Mucosa of descending colon (tissue), 3 donors: ENCODE measurements around the gene COA3. TPM values are rescaled to one million over a fixed set of nuclear protein-coding genes. Genes with fewer than 3 reads are reported as not detected.

Source experiments
- ATAC-seq: fragments of 200-7000 bp; cut with Tn5 transposase; one replicate; pipeline ENCODE4 v1.9.1; 2020; ENCODE audit warnings: mild to moderate bottlenecking, moderate library complexity
- DNase-seq, 3 donors: peaks; one replicate each; pipeline ENCODE4 v3.0.0-alpha.2; 2020
- H3K36me3 ChIP-seq: fragments of 200-600 bp; one replicate; pipeline ENCODE4 v1.8.0; 2021; ENCODE audit warnings: low read depth, mild to moderate bottlenecking
- H3K4me1 ChIP-seq: fragments of 200-600 bp; one replicate; pipeline ENCODE4 v1.8.0; 2021; ENCODE audit warnings: low read depth, mild to moderate bottlenecking
- H3K4me3 ChIP-seq: fragments of 200-600 bp; one replicate; pipeline ENCODE4 v1.8.0; 2021; ENCODE audit warnings: mild to moderate bottlenecking
- H3K9me3 ChIP-seq: fragments of 200-600 bp; one replicate; pipeline ENCODE4 v1.8.0; 2021; ENCODE audit warnings: mild to moderate bottlenecking
- CTCF ChIP-seq: fragments of 200-600 bp; IDR thresholded peaks from one replicate; pipeline ENCODE4 v1.8.0; 2022; ENCODE audit warnings: antibody characterized with exemption, mild to moderate bottlenecking
- intact Hi-C, 2 donors: fragments of 100-400 bp; cut with DNase I in 1 of 2; cut with micrococcal nuclease in 1 of 2; formaldehyde crosslinking; loops; one replicate each; pipeline versions ENCODE4 v1.11.0 to v1.11.1; 2022; cut with DNase I, micrococcal nuclease
- total RNA-seq, 3 donors: library from RNA; stranded (reverse); fragmentation: NEBNext Ultra II Directional in 2 of 3; extraction: Animal tissue kit (Norgen Biotek cat#: 25700) in 2 of 3; gene quantifications; one replicate each; pipeline versions ENCODE4 v1.2.1 to v1.2.4, GENCODE V29; 2021 to 2023
- donor health status: DM: no; HTN: no; CAD: no; lungs with moderate emphysema.
- donor health status: DM: no; HTN: no; CAD: no.
- donor health status: DM: no; HTN: yes; CAD: no.

COA3 gene
- total RNA-seq, 3 donors from 2014 or later, result 92.7 to 151 (median 148) TPM

- Histone ChIP-seq H3K4me1 (peaks cover 19% of the 10 kb centered on the region), H3K4me3 (peak within 1 kb of the TSS; percentile 48), H3K9me3 (no peaks in the 10 kb centered on the region), H3K36me3 (peaks cover 3% of the 10 kb centered on the region)
- intact Hi-C loops, result no loop called here
- no peak for TF ChIP-seq CTCF
- DNase-seq (peak; percentile 82 to 88 (median 83)), ATAC-seq (peak; percentile 76)
Measured at GRCh38 chr17:42779936-42780850, 18.3 kb downstream of the COA3 start, which contains the start of gene WNK4. TSS of gene WNK4 (plus strand) at chr17:42780610. CDS start at chr17:42780699, 89 bp downstream.

DNA sequence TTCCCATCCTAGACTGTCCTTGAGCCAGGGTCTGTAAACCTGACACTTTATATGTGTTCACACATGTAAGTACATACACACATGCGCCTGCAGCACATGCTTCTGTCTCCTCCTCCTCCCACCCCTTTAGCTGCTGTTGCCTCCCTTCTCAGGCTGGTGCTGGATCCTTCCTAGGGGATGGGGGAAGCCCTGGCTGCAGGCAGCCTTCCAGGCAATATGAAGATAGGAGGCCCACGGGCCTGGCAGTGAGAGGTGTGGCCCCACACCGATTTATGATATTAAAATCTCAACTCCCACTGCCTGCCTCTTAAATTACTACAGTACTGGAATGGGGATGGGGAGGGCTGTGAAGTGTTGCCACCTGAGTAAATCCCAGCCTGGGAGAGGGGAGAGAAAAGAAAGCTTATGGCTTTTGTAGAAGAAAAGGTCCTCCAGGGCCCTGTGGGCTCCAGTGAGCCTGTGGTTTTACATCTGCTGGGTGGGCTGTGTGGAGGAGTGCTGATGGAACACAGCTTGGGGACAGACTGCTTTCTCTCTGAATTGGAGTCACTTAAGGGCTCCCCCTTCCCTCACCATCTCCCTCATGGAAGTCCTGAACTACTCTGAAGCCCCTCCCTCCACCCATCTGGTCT is 19.1 kb downstream of the COA3 start:
- TF ChIP-seq CTCF, result no peak
- H3K4me1 ChIP-seq, result peaks cover 19% of the 10 kb centered on the region
- H3K36me3 ChIP-seq, result peaks cover 3% of the 10 kb centered on the region
- no peaks in the 10 kb centered on the region for H3K9me3 ChIP-seq
- DNase-seq, result peak; percentile 55 to 64 (median 59)
- intact Hi-C loops, result no loop called here
- peak; percentile 11 for ATAC-seq
- H3K4me3 ChIP-seq, result no peak overlapping the region

GRCh38 chr17:42778570-42778969 is 19.9 kb downstream of the COA3 start:
- Histone ChIP-seq H3K36me3 (peaks cover 3% of the 10 kb centered on the region), H3K9me3 (no peaks in the 10 kb centered on the region), H3K4me1 (peaks cover 25% of the 10 kb centered on the region), H3K4me3 (no peak overlapping the region)
- ATAC-seq (no peak), DNase-seq (no peak)
- intact Hi-C loops, result no loop called here
- no peak for TF ChIP-seq CTCF

DNA sequence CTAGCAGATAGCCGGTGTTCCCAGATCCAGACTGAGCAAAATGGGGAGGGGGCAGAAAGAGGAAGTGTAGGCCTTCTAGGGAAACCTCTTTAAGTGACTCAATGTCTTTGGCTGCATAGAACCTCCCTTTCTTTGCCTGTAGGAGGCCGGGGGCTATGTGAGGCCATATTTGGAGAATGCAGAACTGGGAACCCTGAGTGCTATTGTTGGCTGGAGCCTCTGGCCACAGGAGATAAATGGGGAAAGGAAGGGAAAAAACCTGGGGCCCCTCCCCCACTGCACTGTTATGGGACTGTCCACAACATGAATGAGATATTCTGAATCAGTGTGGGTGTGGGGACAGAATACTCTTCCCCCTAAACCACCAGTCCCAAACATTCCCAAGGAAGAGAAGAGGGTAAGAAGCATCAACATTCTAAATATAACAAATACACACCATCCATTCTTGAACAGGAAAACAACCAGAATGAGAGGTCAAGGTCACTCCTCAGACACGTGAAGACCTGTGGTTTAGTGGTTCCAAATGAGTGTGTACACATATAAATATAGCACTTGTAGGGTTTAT is 22.9 kb downstream of the COA3 start:
- no peak for TF ChIP-seq CTCF
- intact Hi-C loops, result no loop called here
- no peak for ATAC-seq
- Histone ChIP-seq H3K4me1 (peaks cover 25% of the 10 kb centered on the region), H3K4me3 (no peak overlapping the region), H3K9me3 (no peaks in the 10 kb centered on the region), H3K36me3 (peaks cover 3% of the 10 kb centered on the region)
- no peak for DNase-seq

DNA sequence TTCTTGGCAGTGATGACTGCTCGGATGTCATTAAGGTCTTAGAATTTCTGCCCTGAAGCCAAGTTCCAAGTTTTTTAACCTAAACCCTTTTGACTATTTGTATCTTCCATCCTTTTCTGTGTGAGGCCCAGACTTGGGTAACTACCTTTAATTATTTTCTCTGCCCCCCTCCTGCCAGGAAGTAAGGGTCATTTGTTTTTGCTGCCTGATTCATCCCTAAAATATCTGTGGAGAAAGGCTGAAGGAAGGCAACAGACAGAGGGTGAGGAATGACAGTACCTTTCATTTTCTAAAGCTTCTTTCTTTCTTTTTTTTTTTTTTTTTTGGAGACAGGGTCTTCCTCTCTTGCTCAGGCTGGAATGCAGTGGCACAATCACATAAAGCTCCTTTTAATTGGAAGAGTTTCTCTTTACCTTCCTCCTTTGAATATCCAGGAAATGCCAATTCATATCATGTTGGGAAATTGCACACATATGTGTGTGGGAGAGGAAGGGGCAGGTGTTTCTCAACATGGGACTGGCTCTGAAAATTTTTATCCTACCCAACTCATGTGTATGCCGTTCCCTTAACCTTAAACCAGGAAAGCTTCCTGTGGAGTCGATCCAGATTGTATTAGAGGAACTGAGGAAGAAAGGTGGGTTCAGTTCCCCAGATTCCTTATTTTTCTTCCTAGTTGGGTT is 24.3 kb downstream of the COA3 start:
- Histone ChIP-seq H3K4me1 (peaks cover 23% of the 10 kb centered on the region), H3K4me3 (no peak overlapping the region), H3K9me3 (no peaks in the 10 kb centered on the region), H3K36me3 (peaks cover 3% of the 10 kb centered on the region)
- intact Hi-C loops, result no loop called here
- no peak for DNase-seq
- TF ChIP-seq CTCF, result no peak
- no peak for ATAC-seq
